ENCODE measurements around the gene FAM20B.

DNA sequence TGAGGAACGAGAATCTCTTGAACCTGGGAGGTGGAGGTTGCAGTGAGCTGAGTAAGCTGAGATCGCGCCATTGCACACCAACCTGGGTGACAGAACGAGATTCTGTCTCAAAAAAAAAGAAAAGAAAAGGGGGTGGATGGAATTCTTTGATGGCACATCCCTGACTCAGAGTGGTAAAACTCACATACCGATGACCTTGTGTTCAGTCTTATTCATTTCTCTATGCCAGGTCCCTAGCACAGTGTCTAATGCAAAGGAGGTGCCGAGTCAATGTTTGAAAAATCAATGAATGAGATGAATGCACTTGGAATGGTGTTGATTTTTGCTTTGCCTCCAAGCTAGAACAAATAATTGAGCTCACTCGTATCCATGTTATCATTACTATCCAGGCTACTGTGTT is 18.5 kb upstream of the FAM20B start:
- TF ChIP-seq, protein P1, sequence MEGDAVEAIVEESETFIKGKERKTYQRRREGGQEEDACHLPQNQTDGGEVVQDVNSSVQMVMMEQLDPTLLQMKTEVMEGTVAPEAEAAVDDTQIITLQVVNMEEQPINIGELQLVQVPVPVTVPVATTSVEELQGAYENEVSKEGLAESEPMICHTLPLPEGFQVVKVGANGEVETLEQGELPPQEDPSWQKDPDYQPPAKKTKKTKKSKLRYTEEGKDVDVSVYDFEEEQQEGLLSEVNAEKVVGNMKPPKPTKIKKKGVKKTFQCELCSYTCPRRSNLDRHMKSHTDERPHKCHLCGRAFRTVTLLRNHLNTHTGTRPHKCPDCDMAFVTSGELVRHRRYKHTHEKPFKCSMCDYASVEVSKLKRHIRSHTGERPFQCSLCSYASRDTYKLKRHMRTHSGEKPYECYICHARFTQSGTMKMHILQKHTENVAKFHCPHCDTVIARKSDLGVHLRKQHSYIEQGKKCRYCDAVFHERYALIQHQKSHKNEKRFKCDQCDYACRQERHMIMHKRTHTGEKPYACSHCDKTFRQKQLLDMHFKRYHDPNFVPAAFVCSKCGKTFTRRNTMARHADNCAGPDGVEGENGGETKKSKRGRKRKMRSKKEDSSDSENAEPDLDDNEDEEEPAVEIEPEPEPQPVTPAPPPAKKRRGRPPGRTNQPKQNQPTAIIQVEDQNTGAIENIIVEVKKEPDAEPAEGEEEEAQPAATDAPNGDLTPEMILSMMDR (IDR thresholded peaks at IDR 0.05; ENCODE audit: low read depth, low read length, poor library complexity, severe bottlenecking), result no peak
- TF ChIP-seq EZH2phosphoT487 (IDR thresholded peaks at IDR 0.05; ENCODE audit: borderline replicate concordance, low read length), result no peak

Data from DOHH2 (cell line).